Left renal pelvis (tissue), 4 donors: ENCODE measurements around the gene NCOA5. TPM values are rescaled to one million over a fixed set of nuclear protein-coding genes. Genes with fewer than 3 reads are reported as not detected.
A peak's percentile ranks its signal among the peaks of the same experiment; 100 is the strongest.

Experiments used
- DNase-seq, 4 donors: peaks; one replicate each; pipeline ENCODE4 v3.0.0-alpha.2; 2013; ENCODE audit warnings: low read depth in 4 of 4, low spot score in 3 of 4
- polyA plus RNA-seq, 4 donors: library from polyadenylated mRNA; unstranded; fragments of 120-200 nt; gene quantifications; one replicate each; pipeline ENCODE4 v1.2.1, GENCODE V29; 2013; ENCODE audit not compliant: insufficient read length in 4 of 4

The NCOA5 gene
- polyA plus RNA-seq, 4 donors = 47.0 to 59.8 (median 58.5) TPM

DNA sequence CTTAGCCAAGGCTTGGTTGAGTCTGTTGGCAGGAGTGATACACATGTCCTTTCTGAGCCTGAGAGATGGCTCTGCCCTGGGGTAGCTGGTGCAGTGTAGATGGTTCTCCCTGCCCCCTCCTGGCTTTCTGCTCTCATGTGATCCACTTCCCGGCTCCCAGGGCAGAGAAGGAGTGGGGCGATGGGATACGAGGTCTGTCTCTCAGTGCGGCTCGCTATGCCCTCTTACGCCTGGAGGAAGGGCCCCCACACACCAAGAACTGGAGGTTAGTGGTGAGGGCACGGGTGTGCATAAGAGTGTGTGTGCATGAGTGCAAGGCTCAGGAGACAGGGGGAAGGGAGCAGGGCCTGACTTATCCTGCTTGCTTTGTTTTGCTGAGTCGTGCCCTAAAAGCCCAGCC, 41.9 kb downstream of the NCOA5 start:
- no peak for DNase-seq

DNA sequence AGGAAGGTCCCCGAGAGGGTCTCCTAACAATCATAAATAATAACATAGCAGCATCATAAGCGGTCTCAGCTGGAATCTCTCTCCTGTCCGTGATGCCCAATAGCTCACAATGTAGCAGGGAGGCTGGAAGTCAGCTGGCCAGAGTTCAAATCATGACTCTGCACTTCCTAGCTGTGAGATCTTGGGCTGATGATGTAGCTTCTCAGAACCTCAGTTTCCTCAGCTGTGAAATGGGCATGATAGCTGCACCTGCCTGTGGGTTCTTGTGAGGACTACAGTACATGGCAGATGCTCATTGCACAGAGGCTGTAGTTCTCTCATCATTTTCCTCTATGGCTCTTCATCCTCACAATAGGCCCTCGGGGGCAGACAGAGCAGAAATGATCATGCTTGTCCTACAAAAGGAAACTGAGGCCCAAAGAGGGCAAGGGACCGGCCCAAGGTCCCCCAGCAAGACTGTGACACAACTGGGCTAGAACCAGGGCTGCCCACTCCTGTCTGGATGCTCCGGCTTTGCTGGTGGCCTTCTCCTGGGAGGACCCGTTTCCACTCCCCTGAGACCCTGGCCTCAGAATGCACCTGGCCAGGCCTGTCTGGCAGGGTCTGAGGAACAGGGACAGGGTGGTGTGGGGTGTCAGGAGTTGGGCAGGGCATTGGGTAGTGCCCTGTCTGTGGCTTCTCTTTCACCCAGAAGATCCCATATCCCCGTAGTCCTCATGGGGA, 43.0 kb downstream of the NCOA5 start:
- no peak for DNase-seq

DNA sequence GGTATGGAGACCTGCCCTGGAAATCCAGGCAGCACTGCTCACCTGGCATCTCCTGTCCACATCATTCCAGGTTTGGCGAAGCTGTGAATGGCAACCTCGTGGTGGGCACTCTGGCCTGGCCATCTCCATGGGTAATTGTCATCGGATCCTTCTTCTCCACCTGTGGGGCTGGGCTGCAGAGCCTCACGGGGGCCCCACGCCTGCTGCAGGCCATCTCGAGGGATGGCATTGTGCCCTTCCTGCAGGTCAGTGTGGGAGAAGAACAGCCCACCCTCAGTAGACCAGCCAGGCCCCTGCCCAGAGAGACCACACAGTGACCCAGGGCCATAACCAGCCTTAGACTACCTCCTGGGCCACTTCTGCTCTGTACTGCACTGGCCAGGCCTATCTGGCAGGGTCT, 44.9 kb downstream of the NCOA5 start:
- no peak for DNase-seq

DNA sequence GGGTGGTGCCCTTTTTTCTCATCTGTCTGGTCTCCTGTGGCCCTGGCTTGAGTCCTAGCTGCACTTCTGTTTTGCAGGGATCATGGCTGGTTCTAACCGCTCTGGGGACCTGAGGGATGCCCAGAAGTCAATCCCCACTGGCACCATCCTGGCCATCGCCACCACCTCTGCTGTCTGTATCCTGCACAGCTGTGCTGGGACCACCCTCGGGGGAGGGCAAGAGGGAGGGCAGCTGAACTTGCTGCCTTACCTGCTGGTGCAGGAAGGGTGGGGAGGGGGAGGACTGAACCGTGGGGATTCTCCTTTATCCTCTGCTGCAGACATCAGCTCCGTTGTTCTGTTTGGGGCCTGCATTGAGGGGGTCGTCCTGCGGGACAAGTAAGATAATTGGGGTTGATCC, 46.2 kb downstream of the NCOA5 start:
- DNase-seq = no peak

DNA sequence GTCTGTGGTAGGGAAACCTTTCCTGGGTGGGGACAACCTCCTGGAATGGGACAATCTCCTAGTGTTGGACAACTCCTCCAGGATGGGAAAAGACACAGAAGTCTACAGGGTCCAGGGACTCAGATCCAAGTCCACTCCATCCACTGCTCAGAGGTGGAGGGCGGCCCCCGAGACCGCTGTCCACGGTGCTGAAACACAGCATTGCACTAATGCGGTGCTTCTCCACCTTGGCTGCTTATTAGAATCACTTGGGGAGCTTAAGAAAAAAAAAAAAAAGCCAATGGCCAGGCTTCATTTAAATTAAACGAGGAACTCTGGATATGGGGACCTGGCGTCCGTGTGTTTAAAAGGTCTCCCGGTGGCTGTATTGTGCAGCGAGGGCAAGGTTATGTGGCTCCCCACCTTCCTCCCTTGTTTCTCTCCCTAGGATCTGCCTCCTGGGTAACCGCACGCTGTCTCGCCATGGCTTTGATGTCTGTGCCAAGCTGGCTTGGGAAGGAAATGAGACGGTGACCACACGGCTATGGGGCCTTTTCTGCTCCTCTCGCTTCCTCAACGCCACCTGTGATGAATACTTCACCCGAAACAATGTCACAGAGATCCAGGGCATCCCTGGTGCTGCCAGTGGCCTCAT, 48.7 kb downstream of the NCOA5 start:
- DNase-seq = no peak

DNA sequence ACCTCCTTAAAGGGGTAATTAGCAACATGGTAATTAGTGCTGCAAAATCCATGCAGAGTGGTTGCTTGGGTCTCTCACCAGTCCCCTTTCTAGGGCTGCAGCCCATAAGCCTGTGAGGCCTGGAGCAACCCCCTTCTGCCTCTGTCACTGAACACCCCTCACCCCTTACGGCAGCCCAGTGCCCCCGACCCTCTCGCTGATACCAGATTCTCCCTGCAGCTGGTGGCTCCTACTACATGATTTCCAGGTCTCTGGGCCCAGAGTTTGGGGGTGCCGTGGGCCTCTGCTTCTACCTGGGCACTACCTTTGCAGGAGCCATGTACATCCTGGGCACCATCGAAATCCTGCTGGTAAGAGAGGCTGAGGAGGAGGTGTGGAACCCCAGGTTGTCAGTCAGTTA, 52.7 kb downstream of the NCOA5 start:
- no peak for DNase-seq

DNA sequence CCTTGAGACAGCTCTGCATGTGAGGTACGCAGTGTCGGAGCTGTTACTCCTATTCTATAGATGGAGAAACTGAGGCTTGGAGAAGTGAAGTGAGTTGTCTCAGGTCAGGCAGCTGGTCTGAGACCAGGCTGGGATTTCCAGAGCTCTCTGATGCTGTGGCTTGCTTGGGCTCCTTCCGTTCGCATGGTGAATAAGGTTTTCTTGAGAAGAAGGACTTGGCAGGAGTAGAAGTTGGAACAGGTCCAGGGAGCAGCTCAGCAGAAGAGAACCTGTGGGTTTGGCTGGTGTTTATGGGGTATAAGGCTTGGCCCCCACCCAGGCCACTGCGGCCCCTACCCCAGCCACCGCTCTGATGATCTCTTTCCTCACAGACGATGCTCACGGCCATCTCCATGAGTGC, 53.4 kb downstream of the NCOA5 start:
- DNase-seq = no peak

DNA sequence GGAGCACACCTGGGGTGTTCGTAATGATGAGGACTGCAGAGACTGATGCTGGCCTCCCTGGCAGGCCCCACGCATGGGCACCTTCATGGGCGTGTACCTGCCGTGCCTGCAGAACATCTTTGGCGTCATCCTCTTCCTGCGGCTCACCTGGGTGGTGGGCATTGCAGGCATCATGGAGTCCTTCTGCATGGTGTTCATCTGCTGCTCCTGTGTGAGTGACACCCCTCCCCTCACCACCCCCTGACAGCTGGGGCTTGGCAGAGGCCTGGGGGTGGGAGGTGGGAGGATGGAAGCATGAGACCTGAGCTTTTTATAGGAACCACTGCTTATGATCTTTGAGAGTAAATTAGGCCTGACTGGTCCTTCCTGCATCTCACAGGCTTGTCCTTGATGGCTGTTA, 54.0 kb downstream of the NCOA5 start:
- no peak for DNase-seq

DNA sequence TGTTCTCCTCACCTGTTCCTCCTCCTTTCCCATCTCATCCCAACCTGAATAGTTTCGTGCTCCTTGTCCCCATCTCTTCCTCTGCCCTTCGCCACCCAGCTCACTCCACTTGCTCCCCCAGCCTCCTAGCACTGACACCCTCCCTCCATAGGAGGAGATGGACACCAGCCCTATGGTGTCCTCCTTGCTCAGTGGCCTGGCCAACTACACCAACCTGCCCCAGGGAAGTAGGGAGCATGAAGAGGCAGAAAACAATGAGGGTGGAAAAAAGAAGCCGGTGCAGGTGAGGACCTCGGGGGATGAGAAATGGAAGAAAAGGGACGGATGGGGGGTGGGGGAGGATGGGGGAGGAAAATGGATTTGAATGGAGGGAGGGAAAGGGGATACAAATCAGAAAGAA, 54.5 kb downstream of the NCOA5 start:
- no peak for DNase-seq

DNA sequence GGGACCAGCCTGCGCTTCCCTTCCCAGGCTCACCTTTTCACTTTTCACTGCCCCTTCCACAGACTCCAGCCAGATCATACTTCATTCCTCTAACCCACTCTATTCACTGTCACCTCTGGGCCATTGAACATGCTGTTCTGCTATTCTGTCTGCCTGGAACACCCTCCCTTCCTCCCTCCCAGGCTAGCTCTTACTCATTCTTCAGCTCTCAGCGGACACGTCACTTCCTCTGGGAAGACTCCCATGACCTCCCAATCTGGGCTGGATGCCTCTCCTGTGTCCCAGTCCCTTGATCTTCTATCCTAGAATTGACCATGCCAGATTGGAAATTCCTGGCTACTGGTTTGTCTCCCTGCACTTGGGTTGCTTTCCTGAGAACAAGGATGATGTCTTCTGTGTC, 55.7 kb downstream of the NCOA5 start:
- no peak for DNase-seq

DNA sequence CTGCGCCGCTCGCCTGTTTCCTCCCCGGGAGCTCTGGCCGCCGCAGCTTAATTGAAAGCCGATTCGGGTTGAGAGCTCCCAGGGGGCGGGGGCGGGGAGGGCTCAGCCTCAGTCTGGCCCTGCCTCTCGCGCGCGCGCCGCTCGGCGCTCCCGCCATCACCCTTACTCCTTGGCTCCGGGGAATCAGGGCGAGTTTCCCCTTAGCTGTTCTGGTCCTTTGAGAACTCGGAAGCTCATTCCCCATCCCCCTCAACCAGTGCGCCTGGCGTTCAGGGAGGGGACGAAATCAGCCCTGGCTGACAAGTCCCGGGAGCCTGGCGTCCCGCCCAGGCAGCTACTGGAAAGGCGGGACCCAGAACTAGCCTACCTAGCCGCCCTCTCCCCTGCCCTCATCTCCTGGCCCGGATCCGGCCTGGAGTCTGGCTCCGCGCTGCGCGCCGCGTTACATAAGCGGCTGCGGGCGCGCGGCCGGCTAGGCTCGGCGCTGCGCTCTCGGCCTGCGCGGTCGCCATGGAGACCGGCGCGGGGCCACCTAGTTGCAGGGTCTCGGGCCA, 58.0 kb downstream of the NCOA5 start:
- DNase-seq = no peak

DNA sequence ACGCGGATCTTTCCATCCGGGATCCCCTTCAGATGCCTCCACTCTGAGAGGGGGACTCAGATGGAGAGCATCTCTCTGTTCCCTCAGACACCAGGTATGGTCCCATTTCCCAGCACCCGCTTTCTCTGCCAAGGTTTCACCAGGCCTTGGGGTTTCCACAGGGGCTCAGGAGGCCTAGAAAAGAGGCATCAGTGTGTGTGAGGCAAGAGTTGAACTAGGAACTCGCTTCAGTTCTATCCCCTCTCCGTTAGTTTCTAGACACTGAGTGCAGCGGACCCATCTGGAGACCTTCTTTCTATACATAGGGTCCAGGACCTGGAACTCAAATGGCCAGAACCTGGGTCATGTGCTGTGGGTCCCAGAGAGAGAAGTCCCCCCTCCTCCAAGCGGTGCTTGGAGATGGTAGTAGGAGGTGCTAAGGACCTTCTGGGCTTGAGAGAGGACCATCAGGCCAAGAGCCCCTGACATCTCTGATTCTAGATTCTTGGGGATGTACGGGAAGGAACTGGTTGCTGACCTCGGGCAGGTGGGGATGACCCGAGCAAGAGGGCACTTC, 58.7 kb downstream of the NCOA5 start:
- DNase-seq = no peak

DNA sequence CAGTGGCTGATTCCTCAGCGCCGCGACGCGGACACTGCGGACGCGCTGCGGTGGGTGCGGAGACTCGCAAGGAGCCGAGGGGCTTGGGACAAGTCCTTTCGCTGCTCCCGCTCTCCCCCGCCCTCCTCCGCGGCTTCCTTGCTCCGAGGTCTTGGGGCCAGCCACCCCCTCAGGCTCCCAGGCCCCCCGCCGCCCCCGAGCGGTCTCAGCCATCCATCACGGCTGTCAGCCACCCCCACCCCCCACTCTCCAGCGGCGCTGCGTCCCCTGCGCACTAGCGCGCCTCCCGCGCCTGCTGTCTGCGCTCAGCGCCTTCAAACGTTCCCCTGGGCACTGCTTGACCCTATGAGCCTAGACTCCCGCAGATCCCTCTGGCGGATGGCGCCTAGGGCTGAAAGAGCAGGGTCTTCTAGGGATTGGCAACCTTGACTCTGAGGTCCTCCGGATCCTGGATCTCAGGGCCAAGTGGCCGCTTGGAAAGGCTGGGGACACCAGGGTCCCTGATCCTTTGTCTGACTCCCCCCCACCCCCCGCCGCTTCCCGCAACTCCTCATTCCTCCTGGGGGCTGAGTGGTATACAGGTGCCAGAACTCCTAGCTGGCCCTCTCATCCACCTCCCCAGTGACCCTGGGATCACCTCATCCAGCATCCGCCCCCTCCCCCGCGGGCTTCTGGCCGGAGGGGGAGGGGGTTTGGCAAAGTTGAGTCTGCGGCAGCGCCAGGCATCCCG, 59.3 kb downstream of the NCOA5 start:
- DNase-seq = no peak

DNA sequence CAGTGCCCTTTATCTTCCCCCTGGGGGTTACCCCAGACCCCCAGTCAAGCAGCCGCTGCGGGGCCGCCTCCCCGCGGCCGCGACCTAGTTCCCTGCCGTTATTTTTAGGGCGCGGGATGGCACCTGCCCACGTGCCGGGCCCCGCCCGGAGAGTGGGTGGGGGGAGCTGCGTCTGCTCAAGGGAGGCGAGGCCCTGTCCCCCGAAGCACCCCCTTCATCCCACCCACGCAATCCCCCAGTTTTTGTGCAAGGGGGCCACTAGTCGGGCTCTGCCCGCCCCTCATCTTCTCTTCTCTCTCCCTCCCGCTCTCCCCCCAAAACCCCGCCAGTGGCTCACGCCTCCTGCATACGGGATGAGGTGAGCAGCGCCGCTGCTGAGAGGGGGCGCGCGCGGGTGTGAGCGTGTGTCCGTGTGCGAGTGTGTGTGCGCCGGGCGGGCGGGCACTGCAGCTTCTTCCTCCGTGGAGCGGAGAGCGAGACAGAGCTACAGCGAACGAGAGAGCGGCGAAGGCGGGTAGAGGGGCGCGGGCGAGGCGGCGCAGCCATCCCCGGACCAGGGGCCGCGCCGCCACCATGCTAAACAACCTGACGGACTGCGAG, 60.9 kb downstream of the NCOA5 start, which contains the start of gene SLC12A5:
TSS of gene SLC12A5 (plus strand) at position 444 of the 600 bp plus-strand sequence. CDS start at position 574, 130 bp downstream.
- no peak for DNase-seq

DNA sequence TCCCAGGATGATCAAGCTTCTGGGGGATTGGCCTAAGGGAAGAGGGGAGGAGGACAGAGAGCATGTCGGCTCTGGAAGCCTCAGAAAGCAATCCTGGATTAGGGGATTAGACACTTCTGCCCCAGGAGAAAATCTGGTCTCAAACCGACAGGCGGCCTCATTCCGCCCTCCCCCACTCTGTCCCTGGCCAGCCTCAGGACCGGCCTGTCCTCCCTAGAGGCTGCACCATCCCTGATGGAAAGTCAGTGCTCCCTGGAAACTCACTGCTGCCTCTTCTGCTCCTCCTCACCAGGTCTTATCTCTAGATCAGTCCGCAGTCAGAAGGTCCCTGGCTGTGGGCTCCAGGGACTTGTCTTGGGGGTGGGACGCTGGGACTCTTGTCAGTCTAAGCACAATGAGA, 61.7 kb downstream of the NCOA5 start:
- DNase-seq = no peak

DNA sequence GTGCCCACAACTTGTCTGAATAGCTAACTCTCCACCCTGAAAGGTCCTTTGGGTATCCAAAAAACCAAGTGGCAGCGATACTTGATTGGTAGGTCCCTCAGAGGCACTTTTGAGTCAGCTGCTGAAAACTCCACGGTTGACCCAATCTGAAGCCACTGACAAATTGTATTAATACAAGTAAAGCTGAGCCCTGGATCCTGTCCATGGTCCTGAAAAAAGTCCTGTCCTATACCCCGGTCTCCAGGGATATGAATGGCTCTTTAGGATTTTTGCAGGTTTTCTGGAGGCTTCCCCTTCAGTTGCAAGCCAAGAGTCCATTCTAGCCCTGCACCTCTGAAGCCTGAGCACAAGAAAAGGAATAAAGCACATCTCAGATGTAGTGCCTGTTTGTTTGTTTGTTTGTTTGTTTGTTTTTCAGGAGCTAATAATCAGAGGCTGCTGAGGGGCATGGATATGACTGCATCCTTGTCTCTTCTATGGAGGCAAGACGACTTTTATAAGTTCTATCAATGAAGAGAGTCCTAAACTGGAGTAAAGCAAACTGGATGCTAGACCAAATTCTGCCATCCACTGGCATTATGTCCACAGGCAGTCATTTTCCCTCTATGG, 62.4 kb downstream of the NCOA5 start:
- DNase-seq = peak in 1 of 4 donors; percentile 60

DNA sequence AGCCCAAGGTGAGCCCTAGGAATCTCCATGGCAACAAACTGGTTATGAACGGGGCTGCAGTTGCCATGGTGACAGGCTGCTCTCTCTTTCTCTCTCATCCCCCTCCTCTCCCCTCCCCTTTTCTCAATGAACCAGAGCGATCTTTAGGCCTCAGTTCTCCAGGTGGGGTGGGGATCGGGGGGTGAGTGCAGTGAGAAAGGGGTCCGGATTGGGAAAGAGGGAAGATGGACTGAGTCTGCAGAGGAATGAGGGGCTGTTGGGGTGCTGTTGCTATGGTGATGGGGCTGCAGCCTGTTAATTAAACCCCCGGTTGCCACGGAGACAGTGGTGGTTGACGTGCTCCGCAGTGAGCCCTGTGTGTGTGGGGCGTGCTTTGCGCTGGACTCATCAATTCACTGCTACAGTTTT, 64.4 kb downstream of the NCOA5 start:
- no peak for DNase-seq

DNA sequence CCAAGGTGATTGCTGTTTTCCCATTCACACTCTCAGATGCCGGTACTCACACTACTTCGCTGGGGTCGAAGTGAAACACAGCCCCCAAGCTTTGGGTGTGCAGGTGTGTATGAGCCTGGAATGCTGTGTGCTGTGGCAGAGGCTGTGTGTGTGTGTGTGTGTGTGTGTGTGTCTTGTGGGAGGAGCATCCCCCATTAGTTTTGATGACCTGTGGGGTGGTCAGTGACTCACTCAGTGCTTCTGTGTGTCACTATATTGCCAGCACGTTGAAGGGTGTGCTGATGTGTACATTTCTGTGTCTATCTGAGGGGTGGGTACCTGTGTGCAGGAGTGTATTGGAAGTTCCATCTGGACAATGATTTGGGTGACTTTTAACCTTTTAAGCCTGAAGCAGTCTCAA, 65.8 kb downstream of the NCOA5 start:
- DNase-seq = no peak

DNA sequence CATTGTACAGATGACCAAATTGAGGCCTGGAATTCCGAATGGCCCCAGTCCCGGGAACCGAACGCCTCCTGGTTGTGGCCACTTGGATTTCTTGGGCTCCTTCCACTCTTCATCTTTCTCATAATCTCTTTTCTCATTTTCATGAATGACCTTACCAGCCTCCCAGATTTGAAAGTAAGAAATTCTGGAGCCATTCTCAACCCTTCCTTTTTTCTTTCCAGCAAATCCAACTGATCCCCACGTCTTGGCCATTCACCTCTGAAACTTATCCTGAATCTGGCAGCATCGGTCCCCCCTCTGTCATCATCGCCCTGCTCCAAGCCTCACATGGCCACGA, 66.6 kb downstream of the NCOA5 start:
- DNase-seq = no peak

DNA sequence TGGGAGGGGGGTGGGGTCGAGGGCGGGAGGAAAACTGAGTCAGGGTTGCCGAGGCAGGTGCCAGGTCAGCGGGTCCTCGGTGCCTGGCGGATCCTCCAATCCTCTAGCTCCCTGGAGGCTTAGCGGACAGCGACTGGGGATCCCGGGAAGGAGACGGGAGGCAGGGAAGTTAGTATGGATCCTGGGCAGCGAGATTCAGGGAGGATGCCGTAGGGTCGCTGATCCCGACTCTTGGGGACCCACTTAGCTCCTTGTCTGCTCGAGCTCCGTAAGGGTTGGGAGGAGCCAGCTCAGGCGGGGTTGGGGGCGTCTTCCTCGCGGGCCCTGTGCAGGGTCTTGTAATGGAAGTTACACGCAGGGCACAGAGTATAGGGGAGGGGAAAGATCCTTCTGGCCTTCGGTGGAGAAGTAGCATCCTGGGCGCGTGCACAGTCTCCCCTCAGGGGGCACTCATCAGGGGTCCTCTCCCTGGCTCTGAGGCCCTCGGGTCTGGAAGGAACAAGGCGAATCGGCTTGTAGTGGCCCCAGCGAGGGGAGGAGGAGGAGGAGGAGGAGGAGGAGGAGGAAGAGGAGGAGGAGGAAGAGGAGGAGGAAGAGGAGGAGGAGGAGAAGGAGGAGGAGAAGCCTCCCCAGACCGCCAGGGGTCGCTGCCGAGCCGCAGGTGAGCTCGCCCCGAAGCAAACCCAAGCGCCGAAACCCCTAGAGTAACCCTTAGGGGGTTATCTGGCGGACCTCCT, 67.2 kb downstream of the NCOA5 start:
- DNase-seq = no peak
